GM08714 (cell line): Measurements from ENCODE around the gene MAGED1.
"Not testable (repeated sequence)": the region's sequence is repeated elsewhere in the genome, so short reads cannot be mapped to it uniquely, and the experiment has no call there.

Experiments used
- H3K4me3 ChIP-seq: fragments of 200-500 bp; sonication (Bioruptor generic); 2 replicates; pipeline ENCODE4 v1.5.1; 2014; ENCODE audit warnings: mild to moderate bottlenecking, low read length, inconsistent platforms
- ZNF274 ChIP-seq: IDR thresholded peaks from 2 replicates; pipeline ENCODE4 v1.6.1; 2012; ENCODE audit warnings: mild to moderate bottlenecking, low read depth, low read length

Gene MAGED1

DNA sequence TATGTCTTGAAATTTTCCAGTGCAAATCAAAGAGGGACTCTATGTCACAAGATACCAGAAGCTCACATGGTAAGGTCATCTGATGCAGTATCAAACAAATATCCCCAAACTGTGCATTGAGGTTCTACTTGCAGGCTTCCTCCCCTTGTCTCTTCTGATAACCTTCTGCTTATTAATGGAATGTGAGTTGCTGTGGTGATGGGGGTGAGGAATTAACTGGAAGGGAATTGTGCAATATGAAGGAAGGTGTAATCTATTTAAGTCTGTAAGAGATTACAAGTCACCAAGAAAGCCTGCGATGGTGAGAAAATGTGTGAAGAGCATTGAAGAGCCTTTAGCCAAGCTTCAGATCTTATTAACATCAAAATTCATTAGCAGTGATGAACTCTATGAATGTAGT, 15.4 kb upstream of the MAGED1 start:
- no peak overlapping the region for H3K4me3 ChIP-seq
- TF ChIP-seq ZNF274 = no peak

DNA sequence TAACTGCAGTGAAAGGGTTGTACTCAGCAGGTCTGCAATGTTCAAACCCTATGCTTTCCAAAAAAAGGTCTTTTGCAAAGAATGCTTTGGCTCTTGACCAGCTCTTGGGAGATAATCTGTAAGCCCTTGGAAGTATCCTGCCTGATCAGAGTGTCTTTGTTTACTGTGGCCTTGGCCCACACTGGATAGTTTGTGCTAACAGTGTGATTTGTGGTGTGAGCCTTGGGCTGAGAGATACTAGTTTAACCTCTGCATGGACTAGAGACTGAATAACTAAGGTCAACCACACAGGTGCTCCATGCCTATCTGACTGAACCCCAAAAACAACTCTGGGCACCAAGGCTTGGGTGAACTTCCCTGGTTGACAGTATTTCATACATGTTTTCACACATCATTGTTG, 3.6 kb upstream of the MAGED1 start:
- no peak overlapping the region for H3K4me3 ChIP-seq
- no peak for TF ChIP-seq ZNF274

DNA sequence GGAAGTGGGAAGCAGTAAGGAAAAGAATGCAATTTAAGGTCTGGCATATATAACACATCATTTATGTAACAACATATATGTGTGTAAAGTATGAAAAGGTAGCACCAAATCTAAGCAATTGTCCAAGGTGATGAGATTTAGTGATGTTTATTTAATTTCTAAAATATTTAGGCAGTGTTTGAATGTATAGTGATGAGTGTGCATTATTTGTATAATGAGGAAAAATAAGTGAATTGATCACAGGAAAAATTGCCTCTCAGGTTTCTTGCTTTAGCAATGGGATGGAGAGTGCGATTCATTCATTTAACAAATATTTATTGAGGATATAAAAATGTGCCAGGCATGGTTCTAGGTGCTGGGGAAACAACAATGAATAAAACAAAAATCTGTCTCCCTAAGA, 2.2 kb upstream of the MAGED1 start:
- TF ChIP-seq ZNF274 = no peak
- no peak overlapping the region for H3K4me3 ChIP-seq

DNA sequence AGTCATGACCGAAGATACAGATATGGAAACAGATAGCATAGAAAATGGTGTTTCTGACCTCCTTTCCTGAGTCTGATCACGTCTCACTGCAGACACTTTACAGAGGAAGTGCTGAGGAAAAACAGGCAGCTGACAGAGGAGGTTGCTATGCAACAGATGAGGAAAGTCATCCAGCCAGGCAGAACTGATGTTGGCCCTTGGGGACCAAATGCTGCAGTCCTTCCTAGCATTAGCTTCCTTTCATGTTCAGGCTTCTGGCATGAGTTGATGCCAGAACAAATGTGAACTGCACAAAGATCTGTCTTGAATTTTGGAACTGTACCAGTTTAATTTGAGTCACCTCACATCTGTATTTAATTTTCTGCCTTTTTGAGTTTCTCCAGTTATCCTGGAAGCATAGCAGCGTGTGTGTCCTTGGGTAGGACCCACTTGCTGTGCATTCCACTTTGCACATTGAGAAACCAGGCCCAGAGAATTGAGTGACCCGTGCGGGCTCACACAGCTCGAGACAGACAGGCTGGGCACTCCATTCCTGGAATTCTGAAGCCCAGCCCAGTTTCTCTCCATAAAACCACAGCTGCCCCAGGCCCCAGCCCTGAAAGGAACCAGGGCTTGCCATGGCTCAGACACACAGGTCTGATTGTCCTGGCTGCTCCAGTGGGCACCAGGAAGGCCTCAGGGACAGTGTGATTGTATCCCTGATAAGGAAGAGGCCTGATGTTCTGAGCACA, 1.4 kb upstream of the MAGED1 start:
- no peak overlapping the region for H3K4me3 ChIP-seq
- no peak for TF ChIP-seq ZNF274

DNA sequence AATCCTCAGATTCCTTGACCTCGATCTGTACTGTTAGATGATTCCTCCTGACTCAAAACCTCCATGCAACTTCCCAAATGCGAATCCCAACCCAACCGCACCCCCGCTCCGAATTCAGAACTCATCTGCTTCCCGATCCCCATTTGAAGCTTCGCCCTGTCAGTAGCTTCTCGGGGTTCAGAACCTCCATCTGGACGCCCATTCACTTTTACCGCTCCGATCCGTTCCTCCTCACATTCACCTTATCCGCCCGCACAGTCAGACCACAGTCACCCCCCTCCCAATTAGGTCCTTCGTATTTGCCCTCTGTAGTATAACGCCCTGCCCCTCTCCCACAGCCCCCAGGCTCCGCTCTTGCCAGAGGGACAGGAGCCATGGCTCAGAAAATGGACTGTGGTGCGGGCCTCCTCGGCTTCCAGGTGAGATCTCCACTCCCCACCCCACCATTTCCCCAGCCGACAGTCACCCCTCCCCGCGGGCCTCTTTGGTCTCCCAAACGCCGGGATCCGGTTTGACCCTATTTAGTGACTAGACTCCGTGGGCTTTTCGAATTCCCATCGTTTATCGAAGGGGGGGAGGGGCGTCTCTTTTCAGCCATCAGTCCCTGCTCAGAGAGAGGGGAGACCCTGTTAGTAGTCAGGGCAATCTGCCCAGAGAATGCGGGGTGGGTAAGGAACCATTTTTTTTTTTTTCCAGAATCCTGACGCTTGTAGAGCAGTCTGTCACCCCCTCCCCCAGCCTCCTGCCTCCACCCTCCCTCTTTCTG, 691 bp downstream of the MAGED1 start:
- no peak for TF ChIP-seq ZNF274
- H3K4me3 ChIP-seq = peak overlapping the region; percentile 62

DNA sequence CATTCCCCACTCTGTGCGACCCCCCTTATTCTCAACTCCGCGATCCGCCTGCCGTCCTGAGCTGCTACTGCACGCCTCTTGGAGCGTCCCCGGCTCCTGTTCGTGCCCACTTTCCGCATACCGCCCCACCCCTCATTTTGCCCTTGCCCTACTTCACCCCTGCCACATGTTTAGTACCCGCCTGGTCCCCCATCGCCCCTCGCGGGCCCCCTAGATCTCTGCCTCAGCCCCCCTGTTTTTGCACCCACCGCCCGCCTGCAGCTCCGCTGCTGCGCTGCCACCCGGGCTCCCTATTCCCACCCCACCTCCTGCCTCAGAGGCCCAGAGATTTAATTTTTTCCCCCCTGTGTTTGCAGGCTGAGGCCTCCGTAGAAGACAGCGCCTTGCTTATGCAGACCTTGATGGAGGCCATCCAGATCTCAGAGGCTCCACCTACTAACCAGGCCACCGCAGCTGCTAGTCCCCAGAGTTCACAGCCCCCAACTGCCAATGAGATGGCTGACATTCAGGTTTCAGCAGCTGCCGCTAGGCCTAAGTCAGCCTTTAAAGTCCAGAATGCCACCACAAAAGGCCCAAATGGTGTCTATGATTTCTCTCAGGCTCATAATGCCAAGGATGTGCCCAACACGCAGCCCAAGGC, 1.4 kb downstream of the MAGED1 start:
- H3K4me3 ChIP-seq = peak overlapping the region; percentile 62; the same call in 1 of the 2 replicates
- TF ChIP-seq ZNF274 = no peak

DNA sequence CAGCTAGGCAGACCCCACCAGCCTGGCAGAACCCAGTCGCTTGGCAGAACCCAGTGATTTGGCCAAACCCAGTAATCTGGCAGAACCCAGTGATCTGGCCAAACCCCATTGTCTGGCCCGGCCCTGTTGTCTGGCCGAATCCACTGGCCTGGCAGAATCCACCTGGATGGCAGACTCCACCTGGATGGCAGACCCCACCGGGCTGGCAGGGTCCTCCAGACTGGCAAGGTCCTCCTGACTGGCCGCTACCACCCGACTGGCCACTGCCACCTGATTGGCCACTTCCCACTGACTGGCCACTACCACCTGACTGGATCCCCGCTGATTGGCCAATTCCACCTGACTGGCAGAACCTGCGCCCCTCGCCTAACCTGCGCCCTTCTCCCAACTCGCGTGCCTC, 3.2 kb downstream of the MAGED1 start:
- TF ChIP-seq ZNF274 = no peak
- H3K4me3 ChIP-seq = no peak overlapping the region

DNA sequence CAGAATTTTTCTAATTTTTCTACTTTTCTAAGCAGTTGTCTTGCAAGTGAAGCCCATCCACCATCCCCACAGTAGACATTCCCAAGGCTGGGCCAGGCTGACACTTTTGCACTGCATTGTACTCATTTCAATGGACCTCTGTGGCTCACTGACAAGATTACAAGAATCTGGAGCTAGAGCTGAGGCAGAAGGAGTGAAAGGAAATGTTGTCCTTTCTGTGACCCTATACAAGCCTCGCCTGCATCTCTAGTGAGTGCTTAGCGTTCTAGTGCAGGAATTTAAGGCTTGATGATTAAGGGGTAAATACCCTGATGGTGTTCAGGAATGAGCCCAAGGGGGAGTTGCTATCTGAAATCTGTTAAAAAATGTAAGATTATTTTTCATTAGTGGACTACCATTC, 6.3 kb downstream of the MAGED1 start:
- H3K4me3 ChIP-seq = no peak overlapping the region
- TF ChIP-seq ZNF274 = no peak

DNA sequence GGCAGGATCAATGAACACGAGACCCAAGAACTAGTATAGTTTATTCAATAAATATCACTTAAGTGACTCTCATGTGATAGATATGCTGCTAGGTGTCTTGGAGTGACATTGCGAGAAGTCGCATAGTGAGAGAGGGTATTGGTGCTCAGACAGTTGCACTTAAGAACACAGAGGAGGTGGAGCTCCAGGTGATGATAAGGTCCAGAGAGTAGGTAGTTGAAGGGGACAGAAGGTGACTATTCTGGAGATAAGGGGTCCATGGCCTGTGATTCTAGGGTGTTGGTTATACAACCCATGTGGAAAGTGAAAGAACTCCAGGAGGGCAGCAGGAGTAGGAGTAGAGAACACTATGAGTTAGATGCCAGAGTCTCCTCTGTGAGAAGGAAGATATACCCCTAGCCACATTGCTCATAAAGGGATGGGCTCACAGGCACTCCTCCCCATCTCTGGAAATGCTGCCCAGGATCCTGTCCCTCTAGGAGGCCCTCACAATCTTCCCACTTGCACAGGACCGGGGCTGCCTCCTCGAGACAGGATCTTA, 9.2 kb downstream of the MAGED1 start:
- no peak for TF ChIP-seq ZNF274
- no peak overlapping the region for H3K4me3 ChIP-seq

DNA sequence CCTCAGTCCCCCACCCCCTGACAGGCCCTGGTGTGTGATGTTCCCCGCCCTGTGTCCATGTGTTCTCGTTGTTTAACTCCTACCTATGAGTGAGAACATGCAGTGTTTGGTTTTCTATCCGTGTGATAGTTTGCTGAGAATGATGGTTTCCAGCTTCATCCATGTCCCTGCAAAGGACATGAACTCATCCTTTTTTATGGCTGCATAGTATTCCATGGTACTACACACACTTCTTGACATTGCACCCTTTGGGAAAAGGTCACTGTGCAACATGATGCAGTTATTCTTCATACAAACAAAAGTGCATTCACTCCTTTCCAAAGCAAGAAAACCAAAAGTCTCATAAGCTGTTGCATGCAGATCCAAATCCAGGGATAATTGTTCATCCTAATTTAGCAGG, 11.7 kb downstream of the MAGED1 start:
- H3K4me3 ChIP-seq = not testable (repeated sequence)

DNA sequence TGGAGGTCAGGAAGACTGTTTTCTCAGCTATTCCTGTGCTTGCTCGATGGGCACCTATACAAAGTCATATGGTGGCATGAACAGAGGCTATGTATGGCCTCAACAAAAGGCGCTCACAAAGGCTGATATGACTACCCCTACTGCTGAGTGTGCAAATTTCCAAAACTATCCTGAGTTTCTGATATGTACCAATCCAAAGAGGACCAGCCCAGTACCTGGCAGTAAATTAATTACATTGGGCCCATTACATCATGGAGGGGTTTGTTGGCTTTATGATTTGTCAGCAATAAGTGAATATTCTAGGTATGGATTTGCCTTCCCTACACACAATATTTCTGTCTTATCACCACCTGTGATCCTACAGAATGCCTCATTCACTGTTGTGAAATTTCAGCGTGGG, 12.3 kb downstream of the MAGED1 start:
- no peak overlapping the region for H3K4me3 ChIP-seq
- TF ChIP-seq ZNF274 = no peak

DNA sequence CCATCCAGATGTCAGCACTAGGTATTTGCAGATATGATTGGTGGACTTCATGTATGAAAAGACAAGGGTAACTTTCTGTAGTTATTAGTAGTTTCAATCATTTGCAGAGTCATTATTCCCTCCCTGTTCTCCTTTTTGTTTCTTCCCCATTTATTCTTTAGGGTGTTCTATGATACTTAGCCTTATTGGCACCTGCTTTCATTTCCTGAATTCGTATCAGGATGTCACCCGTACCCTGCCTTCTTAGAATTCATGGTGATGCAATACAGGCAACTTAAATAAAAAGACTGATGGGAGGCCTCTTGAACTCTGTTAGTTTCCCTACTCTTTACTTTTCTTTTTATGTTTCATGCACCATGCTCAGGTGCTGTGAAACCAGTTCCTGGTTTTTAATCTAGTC, 24.2 kb downstream of the MAGED1 start:
- H3K4me3 ChIP-seq = no peak overlapping the region
- no peak for TF ChIP-seq ZNF274

DNA sequence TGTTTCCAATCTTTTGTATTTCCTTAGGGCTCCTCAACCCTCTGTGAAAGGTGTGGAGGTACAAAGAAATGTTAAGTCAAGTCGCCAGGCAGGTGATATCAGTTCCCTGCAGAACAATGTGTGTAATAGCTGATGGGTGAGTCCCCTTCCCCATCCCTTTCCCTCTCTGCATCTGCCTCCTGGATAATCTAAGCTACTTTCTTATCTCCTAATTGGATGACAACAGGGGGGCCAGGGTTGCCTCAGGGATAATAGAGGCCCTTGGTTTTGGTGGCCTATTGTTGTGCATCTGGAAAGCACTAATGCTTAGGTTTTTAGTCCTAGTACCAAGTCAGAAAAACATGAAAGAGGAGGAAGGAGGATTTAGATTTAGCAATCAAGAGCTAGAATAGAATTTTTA, 29.1 kb downstream of the MAGED1 start:
- TF ChIP-seq ZNF274 = no peak

DNA sequence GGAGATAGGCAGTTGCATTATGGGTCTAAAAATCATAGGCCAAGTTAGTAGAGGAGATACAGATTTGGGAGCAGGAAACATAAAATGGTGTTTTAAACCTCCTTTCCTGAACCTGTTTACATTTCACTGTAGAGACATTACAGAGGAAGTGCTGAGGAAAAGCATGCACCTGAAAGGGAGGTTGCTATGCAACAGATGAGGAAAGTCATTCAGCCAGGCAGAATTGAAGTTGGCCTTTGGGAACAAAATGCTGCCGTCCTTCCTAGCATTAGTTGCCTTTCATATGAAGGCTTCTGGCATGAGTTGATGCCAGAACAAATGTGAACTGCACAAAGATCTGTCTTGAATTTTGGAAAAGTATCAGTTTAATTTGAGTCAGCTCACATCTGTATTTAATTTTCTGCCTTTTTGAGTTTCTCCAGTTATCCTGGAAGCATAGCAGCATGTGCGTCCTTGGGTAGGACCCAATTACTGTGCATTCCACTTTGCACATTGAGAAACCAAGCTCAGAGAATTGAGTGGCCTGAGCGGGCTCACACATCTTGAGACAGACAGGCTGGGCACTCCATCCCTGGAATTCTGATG, 38.2 kb downstream of the MAGED1 start:
- TF ChIP-seq ZNF274 = no peak
- H3K4me3 ChIP-seq = no peak overlapping the region

More for the DNA sequence above, 29.1 kb downstream of the MAGED1 start:
- no peak overlapping the region for H3K4me3 ChIP-seq
